Osteoblast (primary cell): Measurements from ENCODE around the gene LHFPL4. TPM values are rescaled to one million over a fixed set of nuclear protein-coding genes. Genes with fewer than 3 reads are reported as not detected.

Experiments
- DNase-seq: peaks from one replicate; pipeline ENCODE4 v3.0.0; 2011; ENCODE audit warnings: low spot score, mixed read lengths; ENCODE audit not compliant: insufficient read length; ENCODE audit errors: missing footprints
- H2AFZ ChIP-seq: 2 replicates; pipeline ENCODE4 v1.6.0; 2011; ENCODE audit warnings: mild to moderate bottlenecking, low read length
- H3K27ac ChIP-seq: 2 replicates; pipeline ENCODE4 v1.5.1; 2011; ENCODE audit warnings: mild to moderate bottlenecking, low read depth, low read length, moderate library complexity
- H3K27me3 ChIP-seq: 2 replicates; pipeline ENCODE4 v1.6.0; 2012; ENCODE audit warnings: mild to moderate bottlenecking, control low read depth, inconsistent platforms, low read length, moderate library complexity; ENCODE audit not compliant: insufficient read depth
- H3K36me3 ChIP-seq: 2 replicates; pipeline ENCODE4 v1.5.1; 2011; ENCODE audit warnings: mild to moderate bottlenecking, low read length, control low read depth, moderate library complexity; ENCODE audit not compliant: insufficient read depth
- H3K4me1 ChIP-seq: 2 replicates; pipeline ENCODE4 v1.5.1; 2011; ENCODE audit warnings: mild to moderate bottlenecking, low read length, control low read depth, moderate library complexity; ENCODE audit not compliant: insufficient read depth
- H3K4me2 ChIP-seq: 2 replicates; pipeline ENCODE4 v1.6.0; 2011; ENCODE audit warnings: mild to moderate bottlenecking, low read length; ENCODE audit not compliant: insufficient read depth
- H3K4me3 ChIP-seq: fragments of 200-600 bp; sonication (generic); 3 replicates; pipeline ENCODE4 v1.5.1; 2012; ENCODE audit warnings: mild to moderate bottlenecking, low read length, inconsistent platforms; ENCODE audit not compliant: insufficient read depth
- H3K79me2 ChIP-seq: 2 replicates; pipeline ENCODE4 v1.6.0; 2012; ENCODE audit warnings: mild to moderate bottlenecking, low read length, control low read depth, inconsistent platforms; ENCODE audit not compliant: insufficient read depth
- H3K9me3 ChIP-seq: 2 replicates; pipeline ENCODE4 v1.5.1; 2011; ENCODE audit warnings: low read depth, low read length, control low read depth
- H4K20me1 ChIP-seq: 2 replicates; pipeline ENCODE4 v1.6.0; 2012; ENCODE audit warnings: mild to moderate bottlenecking, low read length, control low read depth; ENCODE audit not compliant: insufficient read depth
- total RNA-seq: library from RNA; depleted of rRNA; stranded (reverse); fragments of >200 nt; gene quantifications from 2 replicates; pipeline ENCODE4 v1.2.3, GENCODE V29; 2012
- TF ChIP-seq, protein P1 (sequence below): IDR thresholded peaks from 2 replicates; pipeline ENCODE4 v1.5.1; 2011; ENCODE audit warnings: mild to moderate bottlenecking, low read depth, low read length, moderate library complexity; ENCODE audit errors: extremely low read depth

The LHFPL4 gene
- total RNA-seq, 1 donor = not detected

DNA sequence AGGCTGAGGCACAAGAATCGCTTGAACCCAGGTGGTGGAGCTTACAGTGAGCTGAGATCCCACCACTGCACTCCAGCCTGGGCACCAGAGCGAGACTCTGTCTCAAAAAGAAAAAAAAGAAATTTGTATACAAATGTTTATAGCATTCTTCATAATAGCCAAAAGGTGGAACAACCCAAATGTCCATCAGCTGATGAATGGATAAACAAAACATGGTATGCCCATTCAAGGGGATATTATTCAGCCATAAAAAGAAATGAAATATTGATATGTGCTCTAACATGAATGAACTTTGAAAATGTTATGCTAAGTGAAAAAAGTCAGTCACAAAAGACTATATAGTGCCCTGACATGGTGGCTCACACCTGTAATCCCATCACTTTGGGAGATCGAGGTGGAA, 11.4 kb downstream of the LHFPL4 start:
- TF ChIP-seq, protein P1, sequence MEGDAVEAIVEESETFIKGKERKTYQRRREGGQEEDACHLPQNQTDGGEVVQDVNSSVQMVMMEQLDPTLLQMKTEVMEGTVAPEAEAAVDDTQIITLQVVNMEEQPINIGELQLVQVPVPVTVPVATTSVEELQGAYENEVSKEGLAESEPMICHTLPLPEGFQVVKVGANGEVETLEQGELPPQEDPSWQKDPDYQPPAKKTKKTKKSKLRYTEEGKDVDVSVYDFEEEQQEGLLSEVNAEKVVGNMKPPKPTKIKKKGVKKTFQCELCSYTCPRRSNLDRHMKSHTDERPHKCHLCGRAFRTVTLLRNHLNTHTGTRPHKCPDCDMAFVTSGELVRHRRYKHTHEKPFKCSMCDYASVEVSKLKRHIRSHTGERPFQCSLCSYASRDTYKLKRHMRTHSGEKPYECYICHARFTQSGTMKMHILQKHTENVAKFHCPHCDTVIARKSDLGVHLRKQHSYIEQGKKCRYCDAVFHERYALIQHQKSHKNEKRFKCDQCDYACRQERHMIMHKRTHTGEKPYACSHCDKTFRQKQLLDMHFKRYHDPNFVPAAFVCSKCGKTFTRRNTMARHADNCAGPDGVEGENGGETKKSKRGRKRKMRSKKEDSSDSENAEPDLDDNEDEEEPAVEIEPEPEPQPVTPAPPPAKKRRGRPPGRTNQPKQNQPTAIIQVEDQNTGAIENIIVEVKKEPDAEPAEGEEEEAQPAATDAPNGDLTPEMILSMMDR = no peak
- no peak overlapping the region for H3K27ac ChIP-seq

DNA sequence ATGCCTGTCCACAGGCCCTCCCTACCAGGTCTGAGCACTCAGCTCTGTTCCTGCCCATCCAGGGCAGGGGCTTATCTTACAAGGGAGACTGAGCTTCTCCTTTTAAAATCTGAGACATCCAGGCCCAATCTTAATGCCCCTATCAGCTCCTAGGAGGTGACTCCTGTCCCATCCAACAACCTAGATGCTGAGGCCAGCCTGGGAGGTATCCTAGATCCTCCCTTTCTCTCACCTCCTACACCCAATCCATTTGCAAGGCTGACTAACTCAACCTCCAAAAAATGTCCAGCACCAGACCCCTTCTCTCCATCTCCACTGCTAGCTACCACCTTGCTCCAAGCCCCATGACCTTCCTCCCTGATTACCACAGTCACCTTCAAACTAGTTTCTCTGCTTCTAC, 17.4 kb downstream of the LHFPL4 start:
- Histone ChIP-seq H3K27me3 (no peaks in the 10 kb centered on the region), H3K27ac (no peak overlapping the region), H3K4me1 (no peaks in the 10 kb centered on the region), H3K36me3 (no peaks in the 10 kb centered on the region), H2AFZ (no peak overlapping the region), H3K4me3 (no peak overlapping the region), H3K4me2 (no peak overlapping the region), H4K20me1 (no peaks in the 10 kb centered on the region), H3K9me3 (no peaks in the 10 kb centered on the region), H3K79me2 (no peaks in the 10 kb centered on the region)
- no peak for DNase-seq
- TF ChIP-seq, protein P1 = no peak

More for the DNA sequence above, 11.4 kb downstream of the LHFPL4 start:
- Histone ChIP-seq H3K79me2 (no peaks in the 10 kb centered on the region), H4K20me1 (no peaks in the 10 kb centered on the region), H3K4me2 (no peak overlapping the region), H3K4me3 (no peak overlapping the region), H3K36me3 (no peaks in the 10 kb centered on the region), H3K4me1 (no peaks in the 10 kb centered on the region), H2AFZ (no peak overlapping the region), H3K27me3 (no peaks in the 10 kb centered on the region), H3K9me3 (no peaks in the 10 kb centered on the region)
- no peak for DNase-seq

DNA sequence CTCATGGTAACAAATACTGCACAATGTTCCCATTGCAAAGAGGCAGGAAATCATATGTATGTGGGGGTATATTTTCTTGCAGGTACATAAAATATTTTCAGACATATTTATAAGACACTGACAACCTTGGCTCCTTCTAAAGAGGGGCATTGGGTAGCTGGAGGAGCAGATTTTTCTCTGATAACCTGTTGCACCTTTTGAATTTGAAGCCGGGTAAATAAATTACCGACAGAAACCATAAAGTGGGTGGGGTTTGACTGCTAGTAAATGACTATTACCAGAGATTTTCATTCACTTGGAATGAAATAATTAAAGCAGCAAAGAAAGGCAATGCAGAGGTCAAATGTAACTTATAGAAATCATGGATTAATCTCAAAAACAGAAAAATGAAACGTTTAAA, 19.2 kb downstream of the LHFPL4 start:
- H3K4me3 ChIP-seq = no peak overlapping the region
- no peak overlapping the region for H2AFZ ChIP-seq
- no peaks in the 10 kb centered on the region for H3K9me3 ChIP-seq
- H3K27ac ChIP-seq = no peak overlapping the region
- TF ChIP-seq, protein P1 = no peak
- H3K4me2 ChIP-seq = no peak overlapping the region
- H3K79me2 ChIP-seq = no peaks in the 10 kb centered on the region
- no peak for DNase-seq
- H3K4me1 ChIP-seq = no peaks in the 10 kb centered on the region
- H3K27me3 ChIP-seq = no peaks in the 10 kb centered on the region
- H3K36me3 ChIP-seq = no peaks in the 10 kb centered on the region
- H4K20me1 ChIP-seq = no peaks in the 10 kb centered on the region

DNA sequence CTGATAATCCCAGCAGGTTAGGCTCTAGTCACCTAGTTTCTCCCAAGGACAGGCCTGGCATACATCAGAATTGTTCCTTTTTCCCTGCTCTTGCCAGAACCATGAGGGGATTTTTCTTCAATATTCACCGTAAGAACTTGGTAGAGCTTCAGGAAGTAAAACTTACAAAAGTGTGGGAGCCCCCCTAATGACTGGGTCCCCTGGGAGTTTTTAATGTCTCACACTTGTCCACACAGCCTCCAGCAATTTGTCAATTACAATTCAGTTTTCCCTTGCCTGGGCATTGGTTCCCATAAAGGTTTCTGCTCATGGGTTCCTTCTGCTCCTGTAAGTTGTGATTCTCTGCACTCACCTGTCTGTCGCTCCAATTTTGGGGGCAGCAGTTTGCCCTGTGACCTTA, 28.5 kb downstream of the LHFPL4 start:
- TF ChIP-seq, protein P1 = no peak

More for the DNA sequence above, 28.5 kb downstream of the LHFPL4 start:
- H3K4me1 ChIP-seq = no peaks in the 10 kb centered on the region
- no peak overlapping the region for H3K27ac ChIP-seq
- H3K79me2 ChIP-seq = no peaks in the 10 kb centered on the region
- no peaks in the 10 kb centered on the region for H4K20me1 ChIP-seq
- H3K9me3 ChIP-seq = no peaks in the 10 kb centered on the region
- no peak overlapping the region for H3K4me2 ChIP-seq
- H3K36me3 ChIP-seq = no peaks in the 10 kb centered on the region
- no peak overlapping the region for H3K4me3 ChIP-seq
- DNase-seq = no peak
- H2AFZ ChIP-seq = no peak overlapping the region
- no peaks in the 10 kb centered on the region for H3K27me3 ChIP-seq
